Karpas-422 (cell line): Measurements from ENCODE around the gene NHERF2. TPM values are rescaled to one million over a fixed set of nuclear protein-coding genes. Genes with fewer than 3 reads are reported as not detected.

ENCODE experiments used
- DNase-seq: peaks from one replicate; pipeline ENCODE4 v3.0.0-alpha.2; 2015
- H2AFZ ChIP-seq: fragments of 200-600 bp; sonication (generic); 2 replicates; pipeline ENCODE4 v1.6.1; 2014; ENCODE audit warnings: antibody characterized with exemption, low read length, mixed read lengths
- H3K27ac ChIP-seq: fragments of 200-600 bp; sonication (generic); 2 replicates; pipeline ENCODE4 v1.5.1; 2014; ENCODE audit warnings: mild to moderate bottlenecking, low read length, moderate library complexity
- H3K27me3 ChIP-seq: fragments of 200-600 bp; sonication (generic); 2 replicates; pipeline ENCODE4 v1.6.1; 2014; ENCODE audit warnings: low read length, mixed read lengths
- H3K36me3 ChIP-seq: fragments of 200-600 bp; sonication (generic); 2 replicates; pipeline ENCODE4 v1.6.1; 2014; ENCODE audit warnings: low read length, mixed read lengths; ENCODE audit not compliant: insufficient read depth
- H3K4me1 ChIP-seq: fragments of 200-600 bp; sonication (generic); 2 replicates; pipeline ENCODE4 v1.6.1; 2014; ENCODE audit warnings: mild to moderate bottlenecking, low read length, mixed read lengths
- H3K4me2 ChIP-seq: fragments of 200-600 bp; sonication (generic); 2 replicates; pipeline ENCODE4 v1.6.1; 2014; ENCODE audit warnings: low read length, low read depth, mild to moderate bottlenecking; ENCODE audit not compliant: poor library complexity, severe bottlenecking
- H3K4me3 ChIP-seq: fragments of 200-600 bp; sonication (generic); 2 replicates; pipeline ENCODE4 v1.5.1; 2014; ENCODE audit warnings: mild to moderate bottlenecking, antibody characterized with exemption, low read length, mixed read lengths
- H3K79me2 ChIP-seq: fragments of 200-600 bp; sonication (generic); 2 replicates; pipeline ENCODE4 v1.6.1; 2014; ENCODE audit warnings: mild to moderate bottlenecking, low read length, mixed read lengths
- H3K9ac ChIP-seq: fragments of 200-600 bp; sonication (generic); 2 replicates; pipeline ENCODE4 v1.6.0; 2014; ENCODE audit warnings: low read length
- H3K9me2 ChIP-seq: fragments of 200-600 bp; sonication (generic), shearing (Covaris generic); replicated peaks from 2 replicates; pipeline ENCODE4 v1.6.0; 2014; ENCODE audit warnings: mild to moderate bottlenecking, low read length, moderate library complexity; ENCODE audit not compliant: insufficient read depth
- H3K9me3 ChIP-seq: fragments of 300-700, 200-600 bp; sonication (generic); 2 replicates; pipeline ENCODE4 v1.6.1; 2014; ENCODE audit warnings: low read length, mixed read lengths
- H4K20me1 ChIP-seq: fragments of 200-600 bp; sonication (generic); 2 replicates; pipeline ENCODE4 v1.6.1; 2014; ENCODE audit warnings: mild to moderate bottlenecking, antibody characterized with exemption, low read length, low read depth; ENCODE audit not compliant: insufficient read depth
- total RNA-seq: library from RNA; depleted of rRNA; stranded (reverse); fragments of >200 nt; shearing (Covaris generic); gene quantifications from 2 replicates; pipeline ENCODE4 v1.2.3, GENCODE V29; 2014; ENCODE audit warnings: low replicate concordance

Gene NHERF2
- total RNA-seq, 1 experiment from 2014 or later, result not detected

GRCh38 chr16:1981398-1981836 lies 45.3 kb upstream of the NHERF2 start, which contains the start of gene NOXO1:
Gene NOXO1 (minus strand): TSS chr16:1981469. CDS start chr16:1981179, 290 bp downstream.
- peaks cover 23% of the 10 kb centered on the region for H3K4me1 ChIP-seq
- no peaks in the 10 kb centered on the region for H3K9me2 ChIP-seq
- H3K79me2 ChIP-seq, result peaks cover 11% of the 10 kb centered on the region
- H3K36me3 ChIP-seq, result peaks cover 2% of the 10 kb centered on the region; the same call in 1 of the 2 replicates
- H3K9ac ChIP-seq, result no peak within 1 kb of the TSS
- H3K27me3 ChIP-seq, result no peaks in the 10 kb centered on the region
- H3K4me3 ChIP-seq, result no peak within 1 kb of the TSS
- peak; percentile 64 for DNase-seq
- H3K27ac ChIP-seq, result no peak within 1 kb of the TSS
- H2AFZ ChIP-seq, result no peak within 1 kb of the TSS
- no peaks in the 10 kb centered on the region for H4K20me1 ChIP-seq
- no peak within 1 kb of the TSS for H3K4me2 ChIP-seq
- no peaks in the 10 kb centered on the region for H3K9me3 ChIP-seq

GRCh38 chr16:1982013-1982433 lies 44.7 kb upstream of the NHERF2 start:
- Histone ChIP-seq H3K79me2 (peaks cover 11% of the 10 kb centered on the region), H3K27me3 (no peaks in the 10 kb centered on the region), H3K9ac (no peak overlapping the region), H3K27ac (no peak overlapping the region), H3K4me1 (peaks cover 23% of the 10 kb centered on the region), H4K20me1 (no peaks in the 10 kb centered on the region), H3K36me3 (peaks cover 2% of the 10 kb centered on the region; the same call in 1 of the 2 replicates), H3K9me2 (no peaks in the 10 kb centered on the region), H3K9me3 (no peaks in the 10 kb centered on the region), H3K4me2 (no peak overlapping the region), H3K4me3 (no peak overlapping the region), H2AFZ (no peak overlapping the region)
- no peak for DNase-seq

- Histone ChIP-seq H2AFZ (no peak overlapping the region), H3K9me3 (no peaks in the 10 kb centered on the region), H3K9ac (no peak overlapping the region), H3K27me3 (no peaks in the 10 kb centered on the region), H4K20me1 (no peaks in the 10 kb centered on the region), H3K4me3 (no peak overlapping the region; the same call in 1 of the 2 replicates), H3K27ac (no peak overlapping the region), H3K79me2 (peaks cover 11% of the 10 kb centered on the region), H3K36me3 (peaks cover 1% of the 10 kb centered on the region; the same call in 1 of the 2 replicates), H3K4me1 (peaks cover 23% of the 10 kb centered on the region), H3K4me2 (peak overlapping the region; percentile 92), H3K9me2 (no peaks in the 10 kb centered on the region)
- no peak for DNase-seq
Observed at GRCh38 chr16:1982991-1983543, 43.6 kb upstream of the NHERF2 start.

- peak within 1 kb of the TSS; percentile 98 for H3K9ac ChIP-seq
- no peaks in the 10 kb centered on the region for H3K9me3 ChIP-seq
- no peaks in the 10 kb centered on the region for H3K27me3 ChIP-seq
- H3K4me3 ChIP-seq, result peak within 1 kb of the TSS; percentile 98
- no peaks in the 10 kb centered on the region for H3K9me2 ChIP-seq
- H3K79me2 ChIP-seq, result peaks cover 11% of the 10 kb centered on the region
- peak within 1 kb of the TSS; percentile 20; the same call in 1 of the 2 replicates for H2AFZ ChIP-seq
- H3K36me3 ChIP-seq, result no peaks in the 10 kb centered on the region
- peak within 1 kb of the TSS; percentile 92 for H3K4me2 ChIP-seq
- peak; percentile 97 for DNase-seq
- peaks cover 23% of the 10 kb centered on the region for H3K4me1 ChIP-seq
- no peaks in the 10 kb centered on the region for H4K20me1 ChIP-seq
- H3K27ac ChIP-seq, result peak within 1 kb of the TSS; percentile 27; the same call in 1 of the 2 replicates
Observed at GRCh38 chr16:1983544-1984346, 43.0 kb upstream of the NHERF2 start, which contains the start of gene GFER. Gene GFER (plus strand): TSS chr16:1984193. CDS start chr16:1984219, 26 bp downstream.

- H2AFZ ChIP-seq, result peak overlapping the region; percentile 20; the same call in 1 of the 2 replicates
- H3K4me1 ChIP-seq, result peaks cover 27% of the 10 kb centered on the region
- H3K79me2 ChIP-seq, result peaks cover 11% of the 10 kb centered on the region
- peak overlapping the region; percentile 27; the same call in 1 of the 2 replicates for H3K27ac ChIP-seq
- no peaks in the 10 kb centered on the region for H3K36me3 ChIP-seq
- H3K4me3 ChIP-seq, result peak overlapping the region; percentile 98
- H3K9me3 ChIP-seq, result no peaks in the 10 kb centered on the region
- no peaks in the 10 kb centered on the region for H4K20me1 ChIP-seq
- peak overlapping the region; percentile 92 for H3K4me2 ChIP-seq
- no peaks in the 10 kb centered on the region for H3K9me2 ChIP-seq
- peak; percentile 67 for DNase-seq
- H3K27me3 ChIP-seq, result no peaks in the 10 kb centered on the region
- H3K9ac ChIP-seq, result peak overlapping the region; percentile 98
Observed at GRCh38 chr16:1984347-1985225, 42.1 kb upstream of the NHERF2 start.

- H3K36me3 ChIP-seq, result no peaks in the 10 kb centered on the region
- no peak for DNase-seq
- H4K20me1 ChIP-seq, result no peaks in the 10 kb centered on the region
- no peak overlapping the region for H2AFZ ChIP-seq
- H3K4me3 ChIP-seq, result peak overlapping the region; percentile 98
- H3K9me3 ChIP-seq, result no peaks in the 10 kb centered on the region
- peaks cover 30% of the 10 kb centered on the region for H3K4me1 ChIP-seq
- H3K27me3 ChIP-seq, result no peaks in the 10 kb centered on the region
- H3K9me2 ChIP-seq, result no peaks in the 10 kb centered on the region
- H3K79me2 ChIP-seq, result peaks cover 11% of the 10 kb centered on the region
- H3K9ac ChIP-seq, result peak overlapping the region; percentile 98
- H3K27ac ChIP-seq, result no peak overlapping the region
- H3K4me2 ChIP-seq, result peak overlapping the region; percentile 92
Observed at GRCh38 chr16:1985466-1986150, 41.1 kb upstream of the NHERF2 start.

GRCh38 chr16:1987198-1987597 lies 39.5 kb upstream of the NHERF2 start:
- H2AFZ ChIP-seq, result no peak overlapping the region
- H3K27me3 ChIP-seq, result no peaks in the 10 kb centered on the region
- peaks cover 36% of the 10 kb centered on the region for H3K4me1 ChIP-seq
- no peak overlapping the region for H3K9ac ChIP-seq
- H3K79me2 ChIP-seq, result peaks cover 11% of the 10 kb centered on the region
- no peaks in the 10 kb centered on the region for H3K9me3 ChIP-seq
- no peaks in the 10 kb centered on the region for H4K20me1 ChIP-seq
- no peak overlapping the region for H3K4me2 ChIP-seq
- no peaks in the 10 kb centered on the region for H3K9me2 ChIP-seq
- H3K4me3 ChIP-seq, result no peak overlapping the region
- DNase-seq, result no peak
- no peak overlapping the region for H3K27ac ChIP-seq
- no peaks in the 10 kb centered on the region for H3K36me3 ChIP-seq
